ENCODE data around the gene KCNK13.

The KCNK13 gene

DNA sequence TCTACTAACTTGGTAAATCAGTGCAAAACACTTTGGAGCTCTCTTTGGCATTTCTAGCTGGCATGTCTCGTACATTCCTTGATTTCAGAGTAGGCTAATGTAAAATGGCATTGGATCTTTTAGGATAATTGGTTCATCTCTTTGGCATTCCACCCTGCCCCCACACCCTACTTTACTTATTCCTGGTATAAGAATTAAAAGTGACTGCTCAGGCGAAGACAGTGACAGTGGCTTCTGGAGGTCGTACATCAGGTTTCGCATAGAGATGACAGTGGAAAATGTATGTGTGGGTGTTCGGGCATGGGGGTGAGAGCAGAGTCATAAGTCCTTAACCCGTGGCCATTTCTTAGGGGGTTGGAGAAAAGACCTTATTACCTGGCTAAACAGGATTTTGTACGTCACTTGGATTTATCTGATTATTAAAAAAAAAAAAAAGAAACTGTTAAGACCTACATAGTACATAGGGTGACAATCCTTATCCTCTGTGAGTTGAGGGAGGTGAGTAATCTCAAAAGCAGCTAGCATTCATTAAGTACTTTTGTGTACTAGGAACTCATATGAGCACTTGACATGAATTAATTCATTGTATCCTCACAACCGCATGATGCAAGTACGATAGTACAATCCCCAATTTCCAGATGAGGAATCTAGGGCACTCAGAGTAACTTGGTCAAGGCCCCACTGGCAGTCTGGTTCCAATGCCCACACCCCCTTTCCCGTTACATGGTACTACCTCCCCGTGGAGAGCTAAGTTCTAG is 22.4 kb upstream of the KCNK13 start:
- peaks cover 3 to 14% of the 10 kb centered on the region in 2 donors for H3K36me3 ChIP-seq (ENCODE audit: control insufficient read depth in 2 of 2, insufficient read depth in 2 of 2, low read length in 2 of 2)
- no peaks in the 10 kb centered on the region for H3K27me3 ChIP-seq (ENCODE audit: control insufficient read depth in 2 of 2, insufficient read depth in 2 of 2, low read length in 2 of 2)
- H3K27ac ChIP-seq (ENCODE audit: low read depth in 2 of 2, low read length in 2 of 2), result no peak overlapping the region
- no peaks in the 10 kb centered on the region for H3K4me1 ChIP-seq (ENCODE audit: control insufficient read depth in 2 of 2, insufficient read depth in 2 of 2, low read length in 2 of 2)
- H3K4me3 ChIP-seq (ENCODE audit: low read length in 2 of 2), result no peak overlapping the region
- no peak overlapping the region for H3K9ac ChIP-seq (ENCODE audit: low read depth in 1 of 2, low read length in 2 of 2)
- H3K9me3 ChIP-seq (ENCODE audit: control insufficient read depth in 2 of 2, low read length in 2 of 2), result no peaks in the 10 kb centered on the region

DNA sequence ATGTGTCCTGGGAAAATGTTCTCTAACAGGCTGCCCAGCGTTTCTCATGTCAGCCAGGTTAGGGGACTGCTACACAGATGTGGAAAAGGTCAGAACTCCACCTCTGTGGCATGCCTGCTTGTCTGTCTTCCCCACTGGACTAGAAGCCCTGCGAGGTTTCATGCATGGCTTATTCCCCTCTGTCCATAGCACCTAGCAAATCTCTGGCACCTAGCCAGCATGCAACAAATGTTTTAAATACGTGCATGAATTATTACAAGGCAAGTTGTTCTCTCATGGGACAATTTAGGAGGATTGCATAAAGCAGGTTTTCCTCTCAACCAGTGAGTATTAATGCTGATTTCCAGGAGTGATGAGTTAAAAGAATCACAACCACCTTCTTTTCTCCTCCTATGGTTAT is 21.4 kb upstream of the KCNK13 start:
- no peak overlapping the region for H3K4me3 ChIP-seq (ENCODE audit: low read length in 2 of 2)
- H3K9me3 ChIP-seq (ENCODE audit: control insufficient read depth in 2 of 2, low read length in 2 of 2), result no peaks in the 10 kb centered on the region
- H3K9ac ChIP-seq (ENCODE audit: low read depth in 1 of 2, low read length in 2 of 2), result no peak overlapping the region
- no peaks in the 10 kb centered on the region for H3K27me3 ChIP-seq (ENCODE audit: control insufficient read depth in 2 of 2, insufficient read depth in 2 of 2, low read length in 2 of 2)
- peaks cover 2 to 12% of the 10 kb centered on the region in 2 donors for H3K36me3 ChIP-seq (ENCODE audit: control insufficient read depth in 2 of 2, insufficient read depth in 2 of 2, low read length in 2 of 2)
- no peaks in the 10 kb centered on the region for H3K4me1 ChIP-seq (ENCODE audit: control insufficient read depth in 2 of 2, insufficient read depth in 2 of 2, low read length in 2 of 2)
- H3K27ac ChIP-seq (ENCODE audit: low read depth in 2 of 2, low read length in 2 of 2), result no peak overlapping the region

DNA sequence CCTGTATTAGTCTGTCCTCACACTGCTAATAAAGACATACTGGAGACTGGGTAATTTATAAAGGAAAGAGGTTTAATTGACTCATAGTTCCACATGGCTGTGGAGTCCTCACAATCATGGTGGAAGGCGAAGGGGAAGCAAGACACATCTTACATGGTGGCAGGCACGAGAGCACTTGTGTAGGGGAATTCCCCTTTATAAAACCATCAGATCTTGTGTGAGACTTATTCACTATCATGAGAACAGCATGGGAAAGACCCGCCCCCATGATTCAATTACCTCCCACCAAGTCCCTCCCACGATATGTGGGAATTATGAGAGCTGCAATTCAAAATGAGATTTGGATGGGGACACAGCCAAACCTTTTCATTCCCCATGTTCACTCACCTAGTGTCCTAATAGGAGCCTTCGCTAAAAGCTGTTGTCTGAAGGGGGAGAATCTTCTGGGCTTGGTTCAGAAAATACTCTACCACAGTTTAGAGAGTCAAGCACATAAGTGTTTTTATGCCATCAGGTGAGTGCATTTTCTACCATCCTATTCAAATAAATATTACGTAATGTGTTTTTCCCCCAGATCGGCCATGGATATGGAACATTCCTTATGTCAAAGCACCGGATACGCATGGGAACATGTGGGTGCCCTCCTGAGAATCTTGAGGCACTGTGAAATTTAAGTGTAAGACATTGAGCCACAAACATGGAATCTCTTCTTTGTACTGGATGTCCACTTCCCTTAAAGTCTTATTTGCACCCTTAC is 19.1 kb upstream of the KCNK13 start:
- no peaks in the 10 kb centered on the region for H3K4me1 ChIP-seq (ENCODE audit: control insufficient read depth in 2 of 2, insufficient read depth in 2 of 2, low read length in 2 of 2)
- H3K4me3 ChIP-seq (ENCODE audit: low read length in 2 of 2), result no peak overlapping the region
- no peak overlapping the region for H3K9ac ChIP-seq (ENCODE audit: low read depth in 1 of 2, low read length in 2 of 2)
- H3K27ac ChIP-seq (ENCODE audit: low read depth in 2 of 2, low read length in 2 of 2), result no peak overlapping the region
- H3K9me3 ChIP-seq (ENCODE audit: control insufficient read depth in 2 of 2, low read length in 2 of 2), result no peaks in the 10 kb centered on the region
- H3K36me3 ChIP-seq (ENCODE audit: control insufficient read depth in 2 of 2, insufficient read depth in 2 of 2, low read length in 2 of 2), result peaks cover 2 to 12% of the 10 kb centered on the region in 2 donors
- H3K27me3 ChIP-seq (ENCODE audit: control insufficient read depth in 2 of 2, insufficient read depth in 2 of 2, low read length in 2 of 2), result no peaks in the 10 kb centered on the region

DNA sequence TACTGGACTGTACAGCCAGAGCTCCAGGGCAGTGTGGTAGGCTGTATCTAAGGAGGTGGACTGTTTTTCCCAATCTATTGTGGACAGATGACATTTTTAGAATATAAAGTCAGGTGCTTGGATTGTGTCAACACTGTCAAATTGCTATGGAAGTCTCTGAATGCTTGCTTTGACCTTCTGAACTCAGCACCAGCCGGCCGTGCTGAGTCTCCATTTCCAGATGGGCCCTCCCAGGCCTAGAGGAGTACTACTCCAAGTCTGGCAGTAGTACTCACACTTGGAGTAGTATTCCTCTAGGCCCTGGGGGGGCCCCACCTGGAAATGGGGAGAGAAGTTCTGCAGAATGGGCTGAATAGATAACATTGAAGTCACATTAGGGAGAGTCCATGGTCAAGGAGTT is 16.2 kb upstream of the KCNK13 start:
- Histone ChIP-seq H3K36me3 (ENCODE audit: control insufficient read depth in 2 of 2, insufficient read depth in 2 of 2, low read length in 2 of 2) (peaks cover 2 to 12% of the 10 kb centered on the region in 2 donors), H3K4me3 (ENCODE audit: low read length in 2 of 2) (no peak overlapping the region), H3K27ac (ENCODE audit: low read depth in 2 of 2, low read length in 2 of 2) (no peak overlapping the region), H3K9me3 (ENCODE audit: control insufficient read depth in 2 of 2, low read length in 2 of 2) (no peaks in the 10 kb centered on the region), H3K27me3 (ENCODE audit: control insufficient read depth in 2 of 2, insufficient read depth in 2 of 2, low read length in 2 of 2) (no peaks in the 10 kb centered on the region), H3K4me1 (ENCODE audit: control insufficient read depth in 2 of 2, insufficient read depth in 2 of 2, low read length in 2 of 2) (no peaks in the 10 kb centered on the region), H3K9ac (ENCODE audit: low read depth in 1 of 2, low read length in 2 of 2) (no peak overlapping the region)

DNA sequence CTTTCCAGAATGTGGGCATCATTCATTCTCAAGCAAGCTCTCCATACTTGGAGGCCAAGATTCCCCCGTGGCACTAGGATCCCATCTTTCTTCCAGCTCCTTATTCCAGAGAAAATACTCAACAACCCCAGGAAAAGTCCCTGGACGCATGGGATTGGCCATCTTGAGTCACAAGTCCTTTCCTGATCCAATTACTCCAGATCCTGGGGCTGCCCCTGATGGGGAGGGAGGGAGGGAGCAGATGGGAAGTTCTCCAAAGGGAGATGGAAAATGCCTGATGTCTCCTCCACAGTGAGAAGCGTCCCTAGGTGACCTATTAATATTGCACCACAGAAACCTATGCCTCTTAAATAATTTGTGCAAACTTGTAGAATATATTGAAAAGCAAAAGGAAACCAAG is 12.4 kb upstream of the KCNK13 start:
- Histone ChIP-seq H3K9ac (ENCODE audit: low read depth in 1 of 2, low read length in 2 of 2) (no peak overlapping the region), H3K4me3 (ENCODE audit: low read length in 2 of 2) (no peak overlapping the region), H3K27ac (ENCODE audit: low read depth in 2 of 2, low read length in 2 of 2) (no peak overlapping the region), H3K4me1 (ENCODE audit: control insufficient read depth in 2 of 2, insufficient read depth in 2 of 2, low read length in 2 of 2) (no peaks in the 10 kb centered on the region), H3K27me3 (ENCODE audit: control insufficient read depth in 2 of 2, insufficient read depth in 2 of 2, low read length in 2 of 2) (peaks cover 2 to 11% of the 10 kb centered on the region in 2 donors), H3K36me3 (ENCODE audit: control insufficient read depth in 2 of 2, insufficient read depth in 2 of 2, low read length in 2 of 2) (peaks cover 2 to 3% of the 10 kb centered on the region in 2 donors), H3K9me3 (ENCODE audit: control insufficient read depth in 2 of 2, low read length in 2 of 2) (no peaks in the 10 kb centered on the region)

DNA sequence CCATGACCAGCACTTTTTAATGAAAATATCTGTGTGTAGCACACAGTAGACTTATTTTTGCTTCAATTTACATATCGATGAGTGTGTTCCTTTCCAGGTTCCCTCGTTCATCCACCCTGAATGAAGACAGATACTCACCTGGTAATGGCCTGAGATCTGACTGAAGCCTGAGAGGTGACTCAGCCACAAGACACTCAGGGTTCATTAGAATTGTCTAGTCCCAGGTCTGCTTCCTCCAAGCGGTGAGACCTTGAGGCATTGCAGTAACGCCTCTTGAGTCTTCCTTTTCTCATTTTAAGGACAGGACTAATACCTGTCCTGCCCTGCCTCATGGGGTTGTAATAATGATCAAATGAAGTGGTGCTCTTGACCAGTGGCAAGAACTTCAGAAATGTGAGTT is 11.5 kb upstream of the KCNK13 start:
- H3K9me3 ChIP-seq (ENCODE audit: control insufficient read depth in 2 of 2, low read length in 2 of 2), result no peaks in the 10 kb centered on the region
- H3K4me3 ChIP-seq (ENCODE audit: low read length in 2 of 2), result no peak overlapping the region
- no peaks in the 10 kb centered on the region for H3K4me1 ChIP-seq (ENCODE audit: control insufficient read depth in 2 of 2, insufficient read depth in 2 of 2, low read length in 2 of 2)
- H3K36me3 ChIP-seq (ENCODE audit: control insufficient read depth in 2 of 2, insufficient read depth in 2 of 2, low read length in 2 of 2), result no peaks in the 10 kb centered on the region
- no peak overlapping the region for H3K27ac ChIP-seq (ENCODE audit: low read depth in 2 of 2, low read length in 2 of 2)
- peaks cover 2 to 11% of the 10 kb centered on the region in 2 donors for H3K27me3 ChIP-seq (ENCODE audit: control insufficient read depth in 2 of 2, insufficient read depth in 2 of 2, low read length in 2 of 2)
- no peak overlapping the region for H3K9ac ChIP-seq (ENCODE audit: low read depth in 1 of 2, low read length in 2 of 2)

DNA sequence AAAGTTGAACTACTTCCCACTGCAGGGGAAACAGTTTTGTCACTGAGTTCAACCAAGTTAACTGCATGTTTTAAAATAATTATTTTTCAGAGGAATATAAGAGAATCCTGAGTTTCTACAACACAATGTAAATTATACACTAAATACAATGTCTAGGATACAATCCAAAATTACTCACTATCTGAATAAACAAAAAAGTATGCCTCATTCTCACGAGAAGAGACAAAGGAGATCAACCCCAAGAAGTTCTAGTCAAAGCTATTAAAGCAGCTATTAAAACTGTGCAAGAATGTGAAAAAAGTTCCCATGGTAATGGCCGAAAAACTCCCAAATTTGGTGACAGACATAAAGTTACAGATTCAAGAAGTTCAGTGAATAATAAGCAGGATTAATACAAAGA is 8.8 kb upstream of the KCNK13 start:
- no peak overlapping the region for H3K9ac ChIP-seq (ENCODE audit: low read depth in 1 of 2, low read length in 2 of 2)
- H3K27me3 ChIP-seq (ENCODE audit: control insufficient read depth in 2 of 2, insufficient read depth in 2 of 2, low read length in 2 of 2), result peaks cover 2 to 14% of the 10 kb centered on the region in 2 donors
- no peaks in the 10 kb centered on the region for H3K4me1 ChIP-seq (ENCODE audit: control insufficient read depth in 2 of 2, insufficient read depth in 2 of 2, low read length in 2 of 2)

DNA sequence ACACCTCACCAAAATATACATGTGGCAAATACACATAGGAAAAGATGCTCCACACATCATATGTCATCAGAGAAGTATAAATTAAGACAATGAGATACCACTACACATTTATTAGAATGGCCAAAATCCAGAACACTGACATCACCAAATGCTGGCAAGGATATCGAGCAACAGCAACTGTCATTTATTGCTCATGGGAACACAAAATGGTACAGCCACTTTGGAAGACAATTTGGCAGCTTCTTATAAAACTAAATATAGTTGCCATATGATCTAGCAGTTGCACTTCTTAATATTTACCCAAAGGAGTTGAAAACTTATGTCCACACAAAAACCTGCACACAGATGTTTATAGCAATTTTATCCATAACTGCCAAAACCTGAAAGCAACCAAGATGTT is 7.0 kb upstream of the KCNK13 start:
- Histone ChIP-seq H3K4me3 (ENCODE audit: low read length in 2 of 2) (no peak overlapping the region), H3K36me3 (ENCODE audit: control insufficient read depth in 2 of 2, insufficient read depth in 2 of 2, low read length in 2 of 2) (no peaks in the 10 kb centered on the region), H3K4me1 (ENCODE audit: control insufficient read depth in 2 of 2, insufficient read depth in 2 of 2, low read length in 2 of 2) (no peaks in the 10 kb centered on the region), H3K27me3 (ENCODE audit: control insufficient read depth in 2 of 2, insufficient read depth in 2 of 2, low read length in 2 of 2) (peaks cover 4 to 18% of the 10 kb centered on the region in 2 donors), H3K27ac (ENCODE audit: low read depth in 2 of 2, low read length in 2 of 2) (no peak overlapping the region), H3K9me3 (ENCODE audit: control insufficient read depth in 2 of 2, low read length in 2 of 2) (no peaks in the 10 kb centered on the region), H3K9ac (ENCODE audit: low read depth in 1 of 2, low read length in 2 of 2) (no peak overlapping the region)

More for the DNA sequence above, 8.8 kb upstream of the KCNK13 start:
- Histone ChIP-seq H3K4me3 (ENCODE audit: low read length in 2 of 2) (no peak overlapping the region), H3K36me3 (ENCODE audit: control insufficient read depth in 2 of 2, insufficient read depth in 2 of 2, low read length in 2 of 2) (no peaks in the 10 kb centered on the region), H3K27ac (ENCODE audit: low read depth in 2 of 2, low read length in 2 of 2) (no peak overlapping the region), H3K9me3 (ENCODE audit: control insufficient read depth in 2 of 2, low read length in 2 of 2) (no peaks in the 10 kb centered on the region)

DNA sequence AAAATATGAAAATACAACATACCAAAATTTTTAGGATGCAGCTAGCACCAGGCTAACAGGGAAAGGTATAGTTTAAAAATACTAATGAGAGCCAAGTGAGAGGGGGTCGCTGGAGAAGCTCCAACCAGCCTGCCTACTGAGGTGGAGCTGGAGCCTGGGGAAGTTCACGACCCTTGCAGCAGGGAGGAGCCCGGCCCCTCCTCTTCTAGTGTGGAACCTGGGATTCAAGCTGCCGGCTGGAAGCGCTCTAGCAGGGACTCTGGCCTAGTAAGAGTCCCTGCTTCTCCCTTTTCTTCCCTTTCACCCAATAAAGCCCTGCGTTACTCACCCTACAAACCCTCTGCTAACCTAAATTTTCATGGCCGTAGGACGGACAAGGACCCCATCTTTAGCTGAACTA is 5.0 kb upstream of the KCNK13 start:
- Histone ChIP-seq H3K9ac (ENCODE audit: low read depth in 1 of 2, low read length in 2 of 2) (no peak overlapping the region), H3K9me3 (ENCODE audit: control insufficient read depth in 2 of 2, low read length in 2 of 2) (no peaks in the 10 kb centered on the region), H3K27me3 (ENCODE audit: control insufficient read depth in 2 of 2, insufficient read depth in 2 of 2, low read length in 2 of 2) (peaks cover 8 to 28% of the 10 kb centered on the region in 2 donors)

DNA sequence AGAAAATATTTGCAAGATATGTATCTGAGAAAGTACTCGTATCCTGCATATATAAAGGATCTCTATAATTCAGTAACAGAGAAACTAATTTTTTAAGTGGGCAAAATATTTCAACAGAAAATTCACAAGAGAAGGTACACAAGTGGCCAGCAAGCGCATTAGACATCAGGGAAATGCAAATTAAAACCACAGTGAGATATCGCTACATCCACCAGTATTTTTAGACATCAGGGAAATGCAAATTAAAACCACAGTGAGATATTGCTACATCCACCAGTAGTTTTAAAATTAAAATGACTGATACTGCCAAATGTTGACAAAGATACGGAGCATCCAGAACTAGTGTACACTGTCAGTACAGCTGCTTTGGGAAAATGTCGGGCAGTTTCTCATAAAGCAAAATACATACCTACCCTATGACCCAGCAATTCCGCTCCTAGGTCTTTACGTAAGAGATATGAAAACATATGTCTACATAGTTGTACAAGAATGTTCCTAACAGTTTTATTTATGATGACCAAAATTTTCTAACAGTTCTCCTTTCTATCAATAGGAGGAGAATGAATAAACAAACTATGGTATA is 2.8 kb upstream of the KCNK13 start:
- no peak overlapping the region for H3K27ac ChIP-seq (ENCODE audit: low read depth in 2 of 2, low read length in 2 of 2)
- H3K9ac ChIP-seq (ENCODE audit: low read depth in 1 of 2, low read length in 2 of 2), result no peak overlapping the region
- no peak overlapping the region for H3K4me3 ChIP-seq (ENCODE audit: low read length in 2 of 2)
- no peaks in the 10 kb centered on the region for H3K36me3 ChIP-seq (ENCODE audit: control insufficient read depth in 2 of 2, insufficient read depth in 2 of 2, low read length in 2 of 2)
- H3K27me3 ChIP-seq (ENCODE audit: control insufficient read depth in 2 of 2, insufficient read depth in 2 of 2, low read length in 2 of 2), result peaks cover 25 to 36% of the 10 kb centered on the region in 2 donors
- no peaks in the 10 kb centered on the region for H3K9me3 ChIP-seq (ENCODE audit: control insufficient read depth in 2 of 2, low read length in 2 of 2)
- H3K4me1 ChIP-seq (ENCODE audit: control insufficient read depth in 2 of 2, insufficient read depth in 2 of 2, low read length in 2 of 2), result peaks cover 11 to 17% of the 10 kb centered on the region in 2 donors

More for the DNA sequence above, 5.0 kb upstream of the KCNK13 start:
- Histone ChIP-seq H3K4me1 (ENCODE audit: control insufficient read depth in 2 of 2, insufficient read depth in 2 of 2, low read length in 2 of 2) (peaks cover 5 to 10% of the 10 kb centered on the region in 2 donors), H3K4me3 (ENCODE audit: low read length in 2 of 2) (no peak overlapping the region), H3K27ac (ENCODE audit: low read depth in 2 of 2, low read length in 2 of 2) (no peak overlapping the region), H3K36me3 (ENCODE audit: control insufficient read depth in 2 of 2, insufficient read depth in 2 of 2, low read length in 2 of 2) (no peaks in the 10 kb centered on the region)
